Stimulated activated CD8-positive, alpha-beta memory T cell treated with anti-CD3 and anti-CD28 coated beads, Interleukin-15, amount 100 ng/mL, for 24 hours (primary cell): ENCODE measurements around the gene DNM1.

Experiments used
- DNase-seq: peaks from one replicate; pipeline ENCODE4 v3.0.0-alpha.2; 2020; ENCODE audit warnings: low read depth

Gene DNM1

GRCh38 chr9:128251732-128252100 lies 48.5 kb downstream of the DNM1 start:
- DNase-seq = no peak

DNA sequence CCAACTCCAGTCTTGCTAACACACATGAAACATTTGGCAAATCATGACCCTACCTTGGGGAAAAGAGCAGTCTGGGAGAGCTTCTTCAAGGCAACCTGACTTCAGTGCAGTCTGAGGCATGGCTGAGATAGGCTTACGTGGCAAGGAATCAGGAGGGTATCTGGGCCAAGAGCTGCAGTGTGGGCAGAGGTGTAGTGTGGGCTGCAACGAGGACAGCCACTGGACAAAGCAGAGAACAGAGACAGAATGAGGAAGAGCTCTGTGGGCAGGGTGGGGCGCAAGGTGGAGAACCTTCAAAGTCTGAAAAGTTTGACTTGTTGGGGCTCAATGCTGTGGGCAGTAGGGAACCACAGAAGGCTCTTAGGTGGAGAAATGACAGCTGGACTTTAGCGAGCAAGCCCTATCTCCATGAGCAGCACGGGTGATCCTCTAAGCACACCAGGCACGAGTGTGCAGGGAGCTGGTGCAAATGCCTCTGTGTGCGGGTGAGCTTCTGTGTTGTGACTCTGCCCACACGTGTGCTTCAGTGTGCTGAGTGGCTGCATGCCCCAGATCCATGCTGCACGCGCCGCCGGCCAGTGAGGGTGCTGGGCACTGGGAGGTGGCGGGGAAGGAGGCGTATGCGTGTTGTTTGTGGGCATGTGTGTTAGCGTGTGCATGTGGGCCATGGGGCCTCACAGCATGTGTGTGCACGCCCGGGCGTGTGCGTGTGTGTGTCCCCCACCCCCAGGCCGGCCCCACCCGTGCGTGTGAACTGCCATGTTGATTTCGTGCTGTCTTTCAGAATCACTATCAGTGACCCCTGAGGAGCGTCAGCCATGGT lies 49.3 kb downstream of the DNM1 start:
- no peak for DNase-seq

- no peak for DNase-seq
Observed at GRCh38 chr9:128253140-128253990, 50.2 kb downstream of the DNM1 start.

DNA sequence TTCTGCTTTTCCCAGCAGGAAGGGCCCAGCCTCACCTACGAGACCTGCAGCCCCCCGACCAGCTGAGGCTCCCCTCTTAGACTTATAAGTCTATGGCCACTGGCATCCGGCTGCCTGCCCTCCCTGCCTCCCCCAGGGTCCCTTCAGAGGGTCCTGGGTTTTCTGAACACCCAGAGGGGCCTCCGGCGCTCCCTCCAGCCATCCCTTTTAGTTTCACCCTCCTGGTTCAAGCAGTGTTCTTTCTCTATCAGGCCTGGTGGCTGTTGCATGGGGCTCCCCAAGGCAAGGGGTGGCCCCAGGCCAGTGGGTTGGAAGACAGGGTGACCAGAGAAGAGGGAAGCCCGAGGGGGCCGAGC lies 50.8 kb downstream of the DNM1 start:
- no peak for DNase-seq

DNA sequence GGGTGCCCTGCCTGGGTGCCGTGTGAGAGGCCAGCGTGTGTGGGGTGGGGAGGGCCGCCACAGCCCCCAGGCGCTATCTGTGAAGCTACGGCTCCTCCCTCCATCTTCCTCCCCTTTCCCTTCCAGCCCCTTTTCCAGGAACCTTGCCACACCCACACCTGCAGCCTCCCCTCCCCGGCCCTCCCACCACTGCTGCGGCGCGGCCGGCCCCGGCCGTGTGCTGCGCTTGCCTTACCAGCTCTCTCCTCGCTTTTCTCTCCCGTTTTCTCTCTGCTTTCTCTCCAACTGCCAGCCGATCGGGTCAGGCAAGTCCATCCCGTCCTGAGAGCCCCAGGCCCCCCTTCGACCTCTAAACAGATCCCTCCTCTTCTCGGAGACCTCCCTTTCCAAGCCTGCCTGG lies 51.2 kb downstream of the DNM1 start:
- DNase-seq = no peak

GRCh38 chr9:128254855-128255759 lies 51.9 kb downstream of the DNM1 start:
- peak; percentile 37 for DNase-seq

DNA sequence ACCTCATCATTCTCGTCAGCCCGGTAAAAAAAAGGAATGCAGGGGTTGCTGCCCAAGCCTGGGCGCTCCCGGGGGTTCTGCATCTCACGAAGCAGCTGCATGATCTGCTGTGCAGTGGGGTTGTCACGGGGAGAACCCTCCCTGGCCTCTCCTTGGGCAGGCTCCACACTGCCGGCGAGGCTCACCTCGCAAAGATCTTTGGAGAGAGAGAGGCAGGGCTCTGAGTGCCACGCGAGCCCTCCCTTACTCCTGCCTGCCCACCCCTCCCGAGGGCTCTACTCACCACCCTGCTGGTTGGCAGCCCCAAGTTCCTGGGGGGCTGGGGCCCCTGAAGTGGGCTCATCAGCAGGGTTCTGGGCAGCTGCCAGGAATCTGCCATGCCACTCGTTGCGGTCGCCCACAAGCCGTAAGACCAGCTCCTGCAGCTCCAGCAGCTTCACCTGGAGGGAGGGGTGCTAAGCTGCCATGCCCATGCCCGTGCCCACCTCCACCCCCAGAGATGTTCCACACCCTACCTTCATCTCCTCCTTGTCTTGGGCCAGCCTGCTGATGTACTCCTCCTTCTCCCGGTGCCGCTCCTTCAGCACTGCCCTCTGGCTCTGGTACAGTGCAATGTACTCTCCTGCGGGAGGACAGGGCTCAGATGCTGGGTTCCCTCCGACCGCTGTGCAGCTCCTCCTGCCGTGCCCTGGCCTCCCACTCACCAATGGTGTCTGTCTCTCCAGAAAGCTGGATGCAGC lies 54.1 kb downstream of the DNM1 start:
- DNase-seq = no peak

- DNase-seq = no peak
Observed at GRCh38 chr9:128257907-128258306, 54.7 kb downstream of the DNM1 start.

GRCh38 chr9:128258326-128258725 lies 55.1 kb downstream of the DNM1 start:
- DNase-seq = no peak

DNA sequence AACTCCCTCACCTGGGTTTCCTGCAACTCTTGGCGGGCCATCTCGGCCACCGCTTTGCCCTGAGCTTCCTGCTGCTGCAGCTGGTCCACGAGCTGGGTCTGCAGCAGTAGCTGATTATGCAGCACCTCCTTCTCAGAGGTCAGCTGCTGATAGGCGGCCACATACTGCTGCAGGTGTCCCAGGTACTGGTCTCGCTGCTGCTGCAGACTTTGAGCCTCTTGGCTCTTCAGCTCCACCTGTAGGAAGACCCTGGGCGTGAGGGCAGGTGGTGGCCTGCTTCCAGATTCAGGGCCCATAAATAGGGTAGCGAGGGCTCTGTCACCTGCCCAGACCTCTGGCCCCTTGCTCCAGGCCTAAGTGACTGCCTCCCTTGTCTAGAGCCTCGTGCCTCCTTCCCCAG lies 56.0 kb downstream of the DNM1 start:
- DNase-seq = no peak

DNA sequence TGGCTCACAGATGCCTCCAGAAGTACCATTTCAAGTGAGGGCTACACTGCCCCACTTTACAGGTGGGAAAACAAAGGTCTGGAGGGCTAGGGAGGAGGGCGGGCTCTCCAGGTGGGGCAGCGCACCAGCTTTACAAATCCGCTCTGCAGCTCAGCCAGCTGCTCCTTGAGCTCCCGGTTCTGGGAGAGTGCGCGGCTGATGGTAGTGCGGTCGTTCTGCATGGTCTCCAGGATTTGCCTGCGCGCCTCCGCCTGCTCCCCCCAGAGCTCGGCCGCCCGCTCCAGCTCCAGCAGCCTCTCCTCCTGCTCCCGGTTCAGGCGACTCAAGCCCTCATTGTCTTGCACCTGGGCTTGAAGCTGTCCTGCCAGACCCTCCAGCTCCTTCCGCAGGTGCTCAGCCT lies 57.2 kb downstream of the DNM1 start:
- DNase-seq = no peak

- no peak for DNase-seq
Observed at GRCh38 chr9:128262687-128263086, 59.5 kb downstream of the DNM1 start.

DNA sequence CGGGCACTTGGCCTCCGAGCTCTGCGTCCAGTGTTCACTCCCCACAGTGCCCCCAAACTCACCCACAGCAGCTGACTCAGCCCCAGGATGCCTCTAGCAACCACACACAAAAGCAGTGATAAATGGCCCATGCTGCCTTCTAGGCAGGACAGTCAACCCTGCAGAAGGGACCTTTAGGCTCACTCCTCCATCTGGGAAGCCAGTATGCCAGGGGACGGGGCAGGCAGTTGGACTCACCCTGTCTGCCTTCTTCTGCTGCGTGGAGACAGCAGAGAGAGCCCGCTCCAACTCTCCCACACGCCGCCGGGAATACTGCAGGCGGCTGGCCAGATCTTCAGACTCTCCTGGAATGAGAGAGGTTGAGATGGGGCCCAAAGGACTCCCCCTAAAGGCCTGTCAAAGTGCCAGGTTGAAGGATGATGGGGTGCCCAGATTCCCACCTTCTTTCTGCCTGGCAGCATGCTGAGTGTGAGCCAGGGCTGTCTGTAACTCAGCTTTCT lies 62.2 kb downstream of the DNM1 start:
- no peak for DNase-seq

GRCh38 chr9:128266868-128267590 lies 63.9 kb downstream of the DNM1 start:
- no peak for DNase-seq

GRCh38 chr9:128271112-128271511 lies 67.9 kb downstream of the DNM1 start:
- DNase-seq = no peak

DNA sequence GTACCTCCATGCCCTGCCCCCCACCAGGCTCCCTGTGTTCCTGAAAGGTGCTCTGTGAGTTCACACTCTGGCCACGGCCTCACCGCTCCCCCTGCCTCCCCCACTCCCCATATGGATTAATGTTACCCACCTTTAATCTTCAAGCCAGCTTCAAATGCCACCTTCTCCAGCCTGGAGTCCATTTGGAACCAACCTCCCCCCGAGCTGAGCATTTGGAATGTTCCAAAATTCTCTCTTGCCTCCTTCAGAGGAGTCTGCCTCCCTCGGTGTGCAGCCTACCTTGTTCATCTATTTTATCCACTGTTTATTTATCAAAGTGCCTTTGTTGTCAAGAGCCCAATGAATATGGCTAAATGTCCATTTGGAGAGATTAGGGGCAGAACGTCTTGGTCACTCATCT lies 68.3 kb downstream of the DNM1 start:
- no peak for DNase-seq

- no peak for DNase-seq
Observed at GRCh38 chr9:128274245-128274644, 71.1 kb downstream of the DNM1 start.

- no peak for DNase-seq
Observed at GRCh38 chr9:128275198-128276007, 72.2 kb downstream of the DNM1 start, which contains the start of gene GOLGA2. Gene GOLGA2, minus strand, starts transcription at chr9:128276007. Its CDS starts 31 bp downstream, at chr9:128275976.

- DNase-seq = peak; percentile 99
Observed at GRCh38 chr9:128276008-128276573, 72.9 kb downstream of the DNM1 start, which contains the start of gene SWI5. Gene SWI5, plus strand, starts transcription at chr9:128276276.
